Measurements from ENCODE around the gene KDM5A. TPM values are rescaled to one million over a fixed set of nuclear protein-coding genes. Genes with fewer than 3 reads are reported as not detected.

KDM5A gene
- total RNA-seq, 4 donors from 2014 or later, result 55.6 to 80.6 (median 57.2) TPM

DNA sequence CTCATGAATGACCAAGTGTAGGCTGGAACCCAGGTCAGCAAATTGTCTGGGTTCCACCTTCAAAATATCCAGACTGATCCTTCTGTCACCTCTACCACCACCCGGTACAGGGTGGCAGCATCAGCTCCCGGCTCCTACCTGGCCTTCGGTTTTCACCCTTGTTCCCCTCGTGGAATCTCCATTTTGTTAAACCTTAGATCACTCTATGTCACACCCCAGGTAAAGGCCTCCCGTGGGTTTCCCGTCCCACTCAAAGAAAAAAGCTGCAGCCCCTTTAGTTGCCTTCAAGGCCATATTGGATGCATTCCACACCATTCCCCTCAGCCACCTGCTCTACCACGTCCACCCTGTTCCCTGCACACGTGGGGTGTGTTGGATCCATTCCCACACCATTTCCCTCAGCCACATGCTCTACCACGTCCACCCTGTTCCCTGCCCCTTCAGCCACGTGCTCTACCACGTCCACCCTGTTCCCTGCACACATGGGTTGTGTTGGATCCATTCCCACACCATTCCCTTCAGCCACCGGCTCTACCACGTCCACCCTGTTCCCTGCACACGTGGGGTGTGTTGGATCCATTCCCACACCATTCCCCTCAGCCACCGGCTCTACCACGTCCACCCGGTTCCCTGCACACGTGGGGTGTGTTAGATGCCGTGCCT lies 150.3 kb downstream of the KDM5A start:
- TF ChIP-seq, protein P1, sequence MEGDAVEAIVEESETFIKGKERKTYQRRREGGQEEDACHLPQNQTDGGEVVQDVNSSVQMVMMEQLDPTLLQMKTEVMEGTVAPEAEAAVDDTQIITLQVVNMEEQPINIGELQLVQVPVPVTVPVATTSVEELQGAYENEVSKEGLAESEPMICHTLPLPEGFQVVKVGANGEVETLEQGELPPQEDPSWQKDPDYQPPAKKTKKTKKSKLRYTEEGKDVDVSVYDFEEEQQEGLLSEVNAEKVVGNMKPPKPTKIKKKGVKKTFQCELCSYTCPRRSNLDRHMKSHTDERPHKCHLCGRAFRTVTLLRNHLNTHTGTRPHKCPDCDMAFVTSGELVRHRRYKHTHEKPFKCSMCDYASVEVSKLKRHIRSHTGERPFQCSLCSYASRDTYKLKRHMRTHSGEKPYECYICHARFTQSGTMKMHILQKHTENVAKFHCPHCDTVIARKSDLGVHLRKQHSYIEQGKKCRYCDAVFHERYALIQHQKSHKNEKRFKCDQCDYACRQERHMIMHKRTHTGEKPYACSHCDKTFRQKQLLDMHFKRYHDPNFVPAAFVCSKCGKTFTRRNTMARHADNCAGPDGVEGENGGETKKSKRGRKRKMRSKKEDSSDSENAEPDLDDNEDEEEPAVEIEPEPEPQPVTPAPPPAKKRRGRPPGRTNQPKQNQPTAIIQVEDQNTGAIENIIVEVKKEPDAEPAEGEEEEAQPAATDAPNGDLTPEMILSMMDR (IDR thresholded peaks at IDR 0.05; ENCODE audit: low read depth), result no peak

DNA sequence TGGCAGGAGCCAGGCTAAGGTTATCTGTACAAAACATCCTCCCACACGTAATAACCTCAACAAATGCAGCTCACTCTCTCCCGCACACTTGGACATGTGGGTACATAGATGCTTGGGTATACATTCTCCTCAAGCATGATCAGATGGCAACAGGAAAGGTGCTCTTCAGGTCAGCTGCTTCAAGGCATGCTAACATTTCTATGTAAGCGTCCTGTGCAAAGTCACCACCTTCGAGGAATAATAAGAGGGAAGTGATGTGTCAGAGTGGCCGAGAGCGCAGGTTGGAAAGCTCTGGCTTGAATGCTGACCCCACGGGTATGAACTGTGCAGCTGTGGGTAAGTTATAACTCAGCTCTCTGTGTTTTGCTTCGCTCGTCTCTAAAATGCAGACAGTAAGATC lies 151.0 kb downstream of the KDM5A start:
- TF ChIP-seq, protein P1 (IDR thresholded peaks at IDR 0.05; ENCODE audit: low read depth), result no peak

DNA sequence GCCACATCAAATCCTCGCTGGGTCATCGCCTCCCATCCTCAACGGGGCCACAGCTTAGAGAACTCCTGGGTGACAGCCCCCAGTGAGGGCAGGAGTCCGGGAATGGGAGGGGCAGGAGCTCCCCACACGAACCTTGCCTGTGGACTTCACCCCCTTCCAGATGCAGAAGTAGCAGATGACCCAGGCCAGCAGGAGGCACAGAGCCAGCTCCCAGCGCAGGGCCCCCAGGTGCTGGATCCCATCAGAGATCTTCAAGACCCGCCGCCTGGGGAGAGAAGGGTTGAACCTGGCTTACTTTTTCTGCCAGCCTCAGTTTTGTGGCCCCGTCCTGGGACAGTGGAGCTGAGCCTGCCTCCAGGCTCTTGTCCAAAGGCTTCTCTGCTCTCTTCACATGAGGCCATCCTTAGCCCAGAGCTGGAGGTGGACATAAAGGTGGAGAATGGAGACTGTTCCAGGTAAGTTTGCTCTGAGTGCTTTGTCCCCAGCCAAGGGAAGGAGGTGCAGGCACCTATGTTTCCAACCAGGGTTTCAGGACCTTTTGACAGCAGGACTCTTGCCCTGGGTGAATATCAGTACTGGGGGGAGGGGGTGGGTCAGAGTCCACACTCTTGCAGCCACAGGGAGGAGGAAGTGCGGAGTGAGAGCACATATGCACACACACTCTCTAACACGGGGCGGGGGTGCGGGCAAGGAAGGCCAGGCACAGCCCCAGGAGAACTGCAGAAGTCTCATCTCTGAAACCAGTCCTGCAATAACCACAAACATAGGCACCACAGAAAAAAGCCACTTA lies 151.9 kb downstream of the KDM5A start:
- TF ChIP-seq, protein P1 (IDR thresholded peaks at IDR 0.05; ENCODE audit: low read depth), result no peak

DNA sequence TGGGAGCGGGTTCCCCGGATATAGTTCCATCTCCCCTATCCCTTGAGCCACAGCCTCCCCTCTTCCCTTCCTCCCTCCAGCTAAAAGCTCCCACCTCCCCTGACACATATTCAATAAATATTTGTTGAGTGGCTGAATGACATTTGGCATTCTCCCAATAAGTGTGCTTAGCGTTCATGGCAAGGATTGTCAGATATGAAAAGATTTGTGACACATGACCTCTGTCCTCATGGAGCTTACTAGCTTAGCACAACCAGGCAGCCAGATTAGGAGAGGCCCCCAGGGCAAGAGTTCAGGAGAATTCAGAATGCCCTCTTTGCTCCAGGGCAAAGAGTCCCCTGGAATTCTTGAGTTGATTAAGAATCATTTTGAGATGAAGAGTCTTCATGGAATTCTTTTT lies 152.7 kb downstream of the KDM5A start:
- TF ChIP-seq, protein P1 (IDR thresholded peaks at IDR 0.05; ENCODE audit: low read depth), result no peak

DNA sequence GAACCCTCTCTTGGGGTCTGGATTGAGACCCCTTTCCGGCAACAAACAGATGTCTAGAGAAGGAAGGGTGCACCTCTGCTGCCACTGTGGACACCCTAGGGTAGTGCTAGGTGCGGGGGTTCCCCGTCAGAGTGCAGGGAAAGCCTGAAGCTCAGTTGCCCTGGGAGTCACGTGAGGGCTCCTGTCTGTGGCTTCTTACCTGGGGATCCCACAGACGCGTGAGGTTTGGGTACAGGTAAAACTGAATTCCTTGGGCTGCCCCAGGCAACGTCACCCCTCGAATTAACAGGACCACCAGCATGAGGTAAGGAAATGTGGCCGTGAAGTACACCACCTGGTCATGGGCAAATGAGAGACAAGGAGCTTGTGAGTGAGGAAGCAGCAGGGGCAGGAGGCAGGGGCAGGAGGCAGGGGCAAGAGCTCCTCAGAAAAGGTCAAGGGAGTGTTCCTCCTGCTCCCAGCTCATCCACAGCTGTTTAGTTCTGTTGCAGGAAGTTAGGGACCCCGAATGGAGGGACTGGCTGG lies 154.2 kb downstream of the KDM5A start:
- TF ChIP-seq, protein P1 (IDR thresholded peaks at IDR 0.05; ENCODE audit: low read depth), result no peak

DNA sequence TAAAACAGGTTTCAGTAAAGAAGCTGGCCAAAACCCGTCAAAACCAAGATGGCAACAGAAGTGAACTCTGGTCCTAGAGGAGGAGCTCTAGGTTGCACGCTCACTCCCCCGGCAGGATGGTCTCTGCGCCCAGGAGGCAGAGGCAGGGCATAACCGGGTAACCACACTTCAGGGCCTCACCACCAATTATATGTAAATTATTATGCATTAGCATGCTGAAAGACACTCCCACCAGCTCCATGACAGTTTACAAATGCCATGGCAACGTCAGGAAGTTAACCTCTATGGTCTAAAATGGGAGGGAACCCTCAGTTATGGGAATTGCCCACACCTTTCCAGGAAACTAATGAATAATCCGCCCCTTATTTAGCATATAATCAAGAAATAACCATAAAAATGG lies 155.1 kb downstream of the KDM5A start:
- TF ChIP-seq, protein P1 (IDR thresholded peaks at IDR 0.05; ENCODE audit: low read depth), result no peak

DNA sequence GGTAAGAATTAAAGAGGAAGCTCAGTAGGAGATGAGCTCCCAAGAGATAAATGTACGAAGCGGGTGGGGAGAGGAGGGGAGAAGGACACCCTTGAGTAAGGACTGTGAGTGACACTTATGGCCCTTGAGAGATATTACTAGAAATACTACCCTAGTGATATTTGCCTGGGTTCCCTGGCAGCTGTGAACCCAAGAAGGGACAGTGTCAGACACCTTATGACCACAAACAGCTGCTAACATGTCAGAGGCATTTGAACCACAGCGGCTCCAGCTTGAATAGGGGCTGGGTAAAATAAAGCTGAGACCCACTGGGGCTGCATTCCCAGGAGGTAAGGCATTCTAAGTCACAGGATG lies 155.5 kb downstream of the KDM5A start:
- TF ChIP-seq, protein P1 (IDR thresholded peaks at IDR 0.05; ENCODE audit: low read depth), result no peak
